ENCODE measurements around the gene CPNE8. TPM values are rescaled to one million over a fixed set of nuclear protein-coding genes. Genes with fewer than 3 reads are reported as not detected.
A peak's percentile ranks its signal among the peaks of the same experiment; 100 is the strongest.

The CPNE8 gene
- 11.0 and 13.9 TPM in 2 replicates for total RNA-seq

DNA sequence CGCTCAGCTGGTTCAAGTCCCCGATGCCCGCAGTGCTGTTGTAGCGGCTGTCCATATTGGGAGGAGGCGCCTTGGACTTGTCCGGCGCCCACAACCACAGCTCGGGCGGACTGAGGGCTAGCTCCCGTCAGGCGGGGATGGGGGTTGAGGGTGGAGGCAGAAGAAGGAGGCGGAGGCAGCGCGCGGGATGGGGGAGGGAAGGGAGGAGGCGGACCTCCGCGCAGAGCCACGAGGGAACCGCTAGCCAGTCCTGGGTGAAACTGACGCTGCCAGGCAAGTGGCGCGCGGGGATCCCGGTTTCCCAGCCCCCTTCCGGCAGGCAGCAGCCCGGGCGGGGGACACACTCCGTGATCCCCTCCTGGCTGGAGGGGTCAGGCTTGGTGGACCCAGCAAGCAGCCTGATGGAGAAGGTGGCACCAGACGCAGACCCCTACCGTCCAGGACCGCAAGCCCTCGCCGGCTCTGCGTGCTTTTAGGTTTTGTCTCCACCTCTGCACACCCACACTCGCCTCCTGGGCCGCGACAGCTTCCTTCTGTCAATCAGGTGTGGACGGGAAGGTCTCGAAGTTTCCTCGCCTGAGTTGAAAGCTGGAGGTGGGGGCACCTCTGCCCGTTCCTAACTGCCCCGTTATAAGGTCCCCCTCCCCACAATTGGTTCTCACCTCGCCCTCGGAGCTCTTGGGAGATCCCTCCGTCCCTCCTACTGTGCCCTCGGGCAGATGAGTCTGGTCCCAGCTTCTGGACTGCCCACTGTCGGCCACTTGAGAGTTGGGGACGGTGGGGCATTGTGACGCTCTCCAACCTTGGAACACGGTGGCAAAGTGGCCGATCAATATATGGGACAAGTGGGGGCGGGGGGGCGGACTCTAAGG, at the start of gene CPNE8:
CPNE8 (minus strand) TSS at position 112 of the 872 bp plus-strand sequence; CDS start at position 55, 57 bp downstream.
- DNase-seq (ENCODE audit: low read depth in 2 of 2) = peak; percentile 68 to 87

DNA sequence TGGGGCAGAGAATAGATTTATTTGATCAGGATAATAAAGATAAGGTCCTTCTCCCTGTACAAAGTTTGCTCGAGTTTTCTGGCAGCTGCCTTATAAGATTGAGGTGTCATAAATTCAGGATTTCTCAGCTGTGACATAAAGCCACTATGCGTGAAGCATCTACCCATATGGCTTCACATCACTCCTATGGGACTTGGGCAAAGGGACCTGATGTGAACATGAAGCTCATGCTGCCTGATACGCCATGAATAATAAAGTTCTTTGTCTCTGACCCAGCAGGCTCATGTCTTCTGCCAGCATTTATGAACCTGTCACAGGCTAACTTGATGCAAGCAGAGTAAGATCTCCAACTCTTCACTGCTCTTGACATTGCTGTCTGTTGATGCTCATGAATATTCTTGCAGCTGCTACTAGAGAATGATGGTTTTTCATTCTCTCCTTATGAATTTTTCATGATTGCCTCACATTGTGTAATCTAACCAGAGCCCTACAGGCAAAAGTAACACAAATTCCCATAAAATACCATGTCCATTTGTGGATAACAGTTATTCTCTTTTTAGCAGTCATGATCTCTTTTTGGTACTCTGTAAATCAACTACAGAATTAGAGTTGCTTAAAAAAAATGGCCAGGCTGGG, 49.0 kb upstream of the CPNE8 start:
- no peak for DNase-seq (ENCODE audit: low read depth in 2 of 2)

DNA sequence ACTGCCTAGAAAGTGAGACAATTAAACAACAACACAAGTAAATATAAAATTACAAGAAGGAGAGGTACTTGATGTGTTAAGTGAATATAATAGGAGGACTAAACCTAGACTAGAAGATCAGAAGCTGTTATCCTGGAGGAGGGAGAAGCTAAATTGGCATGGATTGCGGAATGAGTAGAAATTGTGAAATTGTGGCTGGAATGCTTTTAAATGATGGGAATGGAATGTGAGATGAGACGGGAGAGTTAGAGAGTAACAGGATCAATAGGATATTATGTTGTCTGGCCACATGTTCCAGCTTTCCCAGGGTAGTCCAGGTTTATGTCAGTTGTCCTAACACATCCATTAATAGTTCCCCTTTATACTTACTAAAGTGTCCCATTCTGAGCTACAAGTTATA, 44.0 kb upstream of the CPNE8 start:
- DNase-seq (ENCODE audit: low read depth in 2 of 2) = no peak

DNA sequence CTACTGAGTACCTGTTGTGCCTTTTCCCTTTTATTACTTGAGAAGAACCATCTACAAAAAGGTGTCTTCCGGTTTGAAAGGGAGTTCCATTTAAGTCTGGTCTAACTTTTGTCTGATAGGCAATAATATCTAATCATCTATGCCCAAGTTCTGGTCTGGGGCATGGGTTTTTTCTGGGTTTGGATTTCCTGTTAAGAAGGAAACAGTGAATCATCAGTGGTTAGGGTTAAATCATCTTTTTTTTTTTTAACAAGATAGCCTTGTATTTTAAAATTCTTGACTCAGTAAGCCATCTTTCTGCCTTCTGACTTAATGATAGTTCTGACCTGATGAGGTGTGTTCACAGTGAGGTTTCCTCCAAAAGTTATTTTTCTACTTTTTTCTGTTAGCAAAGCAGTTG, 29.3 kb upstream of the CPNE8 start:
- DNase-seq (ENCODE audit: low read depth in 2 of 2) = no peak

DNA sequence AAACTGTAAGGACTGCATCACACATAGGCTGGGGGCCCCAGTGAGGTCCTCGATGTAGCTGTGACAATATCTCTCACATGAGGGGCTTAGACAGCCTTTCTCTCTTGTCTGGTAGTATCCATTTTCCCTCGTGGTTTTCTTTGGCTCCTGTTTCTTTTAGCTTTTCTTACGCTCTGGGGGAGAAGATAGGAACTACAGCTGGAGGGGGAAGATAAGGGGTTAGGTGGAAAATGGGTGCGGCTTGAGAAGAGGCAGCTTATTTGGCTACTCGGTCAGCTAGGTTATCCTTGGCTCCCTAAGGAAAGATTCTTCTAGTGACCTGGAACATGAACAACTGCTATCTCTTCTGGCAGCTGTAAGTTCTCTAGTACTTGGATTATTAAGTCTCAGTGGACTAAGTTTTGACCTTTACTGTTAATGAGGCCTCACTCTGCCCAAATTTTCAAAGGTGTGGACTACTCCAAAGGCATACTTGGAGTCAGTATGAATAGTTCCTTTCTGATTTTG, 28.7 kb upstream of the CPNE8 start:
- no peak for DNase-seq (ENCODE audit: low read depth in 2 of 2)

DNA sequence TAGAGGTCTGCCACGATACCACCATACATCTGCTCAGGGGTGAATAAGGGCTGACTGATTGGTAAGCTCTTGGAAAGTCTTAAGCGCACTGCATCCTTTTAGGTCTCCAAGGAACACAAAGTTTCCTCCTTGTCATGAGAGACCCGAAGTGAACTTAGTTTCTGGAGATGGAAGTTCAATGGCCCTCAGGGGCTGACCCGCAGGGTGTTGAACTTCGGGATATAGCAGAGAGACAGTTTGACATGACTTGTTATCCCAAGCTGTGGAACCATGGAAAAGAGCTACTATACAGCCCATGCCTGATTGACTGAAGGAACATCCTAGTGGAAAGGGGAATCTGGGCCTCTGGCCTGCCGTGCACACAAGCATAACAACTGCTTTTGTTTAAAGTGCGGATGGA, 26.9 kb upstream of the CPNE8 start:
- no peak for DNase-seq (ENCODE audit: low read depth in 2 of 2)

DNA sequence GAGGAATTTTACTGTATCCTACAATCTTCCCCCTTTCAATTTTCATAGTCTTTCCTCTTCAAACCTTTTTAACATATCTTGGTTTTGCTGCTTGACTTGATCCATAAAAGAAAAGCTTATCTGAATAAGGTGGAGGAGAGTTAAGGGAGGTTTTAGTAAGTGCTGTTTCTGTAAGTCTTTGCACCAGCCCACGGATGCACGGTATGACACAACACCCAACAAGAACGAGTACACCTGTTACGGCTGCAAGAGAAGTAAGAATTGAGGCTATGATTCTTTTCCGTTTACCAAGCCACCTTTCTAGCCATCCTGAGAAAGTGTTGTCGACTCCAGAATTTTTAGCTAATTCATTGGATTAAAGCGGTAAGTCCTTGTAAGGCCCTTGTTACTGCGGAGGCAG, 26.1 kb upstream of the CPNE8 start:
- DNase-seq (ENCODE audit: low read depth in 2 of 2) = no peak

DNA sequence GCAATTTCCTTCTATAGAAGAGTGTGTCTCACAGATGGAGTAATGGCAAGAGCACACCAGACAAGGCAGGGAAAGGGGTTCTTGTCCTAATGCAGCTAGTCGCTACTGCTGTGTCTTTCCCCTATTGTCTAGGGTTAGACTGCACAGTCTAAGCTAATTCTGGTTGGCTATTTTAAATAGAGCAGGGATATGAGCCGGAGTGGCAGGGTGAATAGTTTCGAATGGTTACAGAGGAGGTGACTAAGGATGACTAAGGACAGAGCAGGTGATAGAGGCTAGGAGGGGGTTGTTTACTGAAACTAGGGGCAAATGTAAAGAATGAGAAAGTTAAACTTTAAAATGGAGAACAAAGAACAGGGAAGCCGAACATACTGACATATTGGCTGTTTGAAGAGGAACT, 25.6 kb upstream of the CPNE8 start:
- DNase-seq (ENCODE audit: low read depth in 2 of 2) = no peak

DNA sequence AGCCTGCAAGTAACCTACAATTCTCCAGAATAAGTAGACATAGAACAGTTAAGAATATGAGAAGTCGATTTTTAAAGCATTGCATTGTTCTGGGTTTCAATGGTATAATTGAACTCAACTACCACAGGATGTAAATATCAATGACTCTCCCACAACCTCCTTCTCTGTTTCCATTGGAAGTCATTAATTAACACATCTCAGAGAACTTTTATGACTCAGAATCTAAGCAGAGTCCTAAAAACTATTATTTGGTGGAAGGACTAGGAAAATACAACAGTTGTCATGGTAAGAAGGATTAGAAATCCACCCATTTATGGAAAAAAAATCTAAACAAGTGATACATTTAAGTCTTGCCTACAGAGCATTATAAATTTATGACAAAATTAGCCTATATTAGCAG, 21.1 kb upstream of the CPNE8 start:
- no peak for DNase-seq (ENCODE audit: low read depth in 2 of 2)

DNA sequence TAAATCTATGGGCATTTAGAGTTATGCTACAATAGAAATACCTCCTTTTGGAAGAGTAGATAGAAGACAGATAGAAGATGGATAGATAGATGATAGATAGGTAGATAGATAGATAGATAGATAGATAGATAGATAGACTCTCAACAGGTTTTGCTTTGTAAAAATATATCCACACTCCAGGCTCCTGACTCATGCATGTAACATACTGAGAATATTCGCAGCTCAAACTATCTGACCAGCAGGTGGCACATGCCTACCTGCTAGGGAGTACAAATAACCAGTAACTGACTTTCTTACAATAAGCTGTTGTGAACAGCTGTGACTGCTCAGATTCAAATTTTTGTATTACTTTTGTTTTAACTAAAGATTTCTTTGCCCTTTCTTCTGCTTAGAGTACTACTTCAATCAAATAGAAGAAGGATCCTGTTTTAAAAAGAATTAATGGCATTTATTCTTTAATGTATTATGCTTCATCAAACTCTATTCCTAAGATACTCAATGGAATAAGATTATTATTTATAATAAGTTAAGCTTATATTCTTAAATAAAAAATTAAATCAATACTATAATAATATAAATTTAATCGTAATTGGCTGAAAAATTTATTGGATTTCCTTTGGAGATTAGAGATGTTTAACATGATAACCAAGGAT, 15.8 kb upstream of the CPNE8 start:
- peak; percentile 56 to 80 for DNase-seq (ENCODE audit: low read depth in 2 of 2)

DNA sequence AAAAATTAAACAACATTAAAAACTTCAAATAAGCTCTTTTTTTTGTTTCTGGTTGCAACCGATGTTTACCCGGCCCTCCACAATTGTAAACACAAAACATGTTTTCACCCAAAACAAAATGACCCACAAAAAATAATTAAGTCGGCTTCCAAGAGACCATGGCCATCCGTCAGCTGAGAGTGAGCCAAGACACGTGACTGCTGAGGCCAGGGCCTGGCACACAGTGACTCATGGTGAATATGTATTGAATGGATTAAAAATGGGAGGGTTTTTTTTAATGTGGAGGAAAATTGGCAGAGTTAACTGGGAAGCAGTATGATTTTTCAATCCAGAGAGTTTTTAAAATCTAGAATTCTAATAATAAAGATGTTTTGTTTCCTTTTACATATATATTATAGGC, 13.8 kb upstream of the CPNE8 start:
- DNase-seq (ENCODE audit: low read depth in 2 of 2) = peak in 1 of 2 donors; percentile 20

DNA sequence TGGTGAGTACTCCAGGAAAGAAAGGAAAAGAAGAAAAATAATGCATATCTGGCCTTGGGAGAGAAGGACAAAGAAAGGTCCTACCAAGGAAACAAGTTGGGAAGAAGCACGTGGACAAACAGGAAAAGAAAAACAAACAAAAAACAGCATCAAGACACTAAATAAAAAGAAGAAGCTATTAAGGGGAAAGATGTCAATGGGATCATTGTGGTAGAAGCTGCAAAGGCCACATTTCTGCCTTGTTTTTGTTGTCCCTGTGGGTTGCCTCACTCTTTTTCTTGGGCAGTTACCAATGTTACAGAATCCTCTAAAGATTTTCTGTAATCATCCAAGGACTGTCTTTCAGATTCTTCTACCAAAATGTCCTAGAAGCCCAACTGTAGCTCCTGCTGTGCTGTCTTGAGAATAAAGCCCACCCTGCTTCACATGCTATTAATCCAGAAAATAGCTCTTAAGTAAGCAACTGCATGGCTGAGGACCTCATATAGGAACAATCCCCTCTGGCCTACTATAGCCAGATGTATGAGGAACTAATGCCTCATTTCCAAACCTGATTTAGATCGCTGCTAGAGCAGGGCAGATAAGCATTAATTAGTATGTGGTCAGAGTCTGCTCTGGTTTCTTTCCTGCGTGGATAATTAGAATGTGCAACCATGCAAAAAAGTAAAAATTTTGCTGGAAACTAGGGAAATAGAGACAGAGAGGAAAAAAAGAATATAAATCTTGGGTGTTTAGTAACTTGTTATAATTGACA, 10.2 kb upstream of the CPNE8 start:
- DNase-seq (ENCODE audit: low read depth in 2 of 2) = no peak

DNA sequence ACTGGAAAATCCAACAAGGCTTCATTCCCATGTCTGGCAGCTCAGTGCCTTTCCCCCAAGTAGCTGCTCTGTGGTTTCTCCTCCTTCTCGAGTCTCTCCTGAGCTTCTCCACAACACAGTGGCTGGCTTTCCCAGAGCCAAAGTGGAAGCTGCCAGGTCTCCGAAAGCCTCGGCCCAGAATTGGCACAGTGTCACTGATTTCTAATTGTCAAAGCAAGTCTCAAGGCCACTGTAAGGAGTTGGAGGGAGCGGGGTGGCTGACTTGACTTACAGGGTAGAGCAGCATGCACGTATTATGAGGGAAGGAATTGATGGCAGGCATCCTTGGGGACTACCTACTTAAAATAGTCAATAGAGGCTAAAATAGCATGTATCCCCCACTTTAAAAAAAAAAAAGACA, 6.7 kb upstream of the CPNE8 start:
- DNase-seq (ENCODE audit: low read depth in 2 of 2) = no peak

DNA sequence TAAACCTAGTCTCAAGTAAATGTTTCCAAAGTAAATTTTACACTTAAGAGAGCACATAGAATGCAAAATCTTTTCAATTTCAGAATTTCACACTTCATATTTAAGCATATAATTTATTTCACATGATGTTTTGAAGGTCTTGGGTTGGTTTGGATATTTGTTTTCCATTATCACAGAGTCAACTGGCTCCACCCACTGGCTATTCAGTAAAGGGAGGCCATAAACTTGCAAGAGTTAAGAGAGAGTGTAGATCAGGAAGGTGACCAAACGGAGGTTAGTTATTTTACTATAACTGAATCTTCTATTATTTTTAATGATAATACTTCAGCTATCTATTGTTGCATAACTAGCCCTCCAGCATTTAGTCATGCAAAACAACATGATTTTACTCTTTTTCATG, 6.2 kb upstream of the CPNE8 start:
- peak in 1 of 2 donors; percentile 22 for DNase-seq (ENCODE audit: low read depth in 2 of 2)

DNA sequence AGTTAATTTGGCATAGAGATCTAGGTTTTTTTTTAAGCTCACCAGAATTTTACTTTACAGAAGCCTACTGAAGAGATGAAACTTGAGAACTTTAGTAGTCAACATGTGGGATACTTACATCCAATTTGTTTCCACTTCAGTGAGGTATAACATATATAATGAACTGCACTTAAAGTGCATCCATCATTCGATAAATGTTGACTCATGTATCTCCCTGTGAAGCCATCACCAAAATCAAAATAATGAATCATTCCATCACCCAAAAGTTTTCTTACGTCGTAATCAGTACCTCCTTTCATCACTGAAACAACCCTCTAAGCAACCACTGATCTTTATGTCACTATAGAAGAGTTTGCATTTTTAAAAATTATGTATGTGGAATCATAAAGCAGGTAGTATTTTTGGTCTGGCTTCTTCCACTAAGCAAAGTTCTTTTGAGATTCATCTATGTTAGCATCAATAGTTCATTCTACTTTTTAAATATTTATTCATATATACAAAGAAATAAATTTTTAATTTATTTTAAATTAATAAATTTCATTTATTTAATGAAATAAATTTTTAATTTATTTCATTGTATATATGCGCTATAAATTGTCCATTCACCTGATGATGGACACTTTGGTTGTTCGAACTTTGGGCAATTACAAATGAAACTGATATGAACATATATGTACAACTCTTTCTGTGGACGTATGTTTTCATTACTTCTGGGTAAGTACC, 2.0 kb upstream of the CPNE8 start:
- DNase-seq (ENCODE audit: low read depth in 2 of 2) = no peak

DNA sequence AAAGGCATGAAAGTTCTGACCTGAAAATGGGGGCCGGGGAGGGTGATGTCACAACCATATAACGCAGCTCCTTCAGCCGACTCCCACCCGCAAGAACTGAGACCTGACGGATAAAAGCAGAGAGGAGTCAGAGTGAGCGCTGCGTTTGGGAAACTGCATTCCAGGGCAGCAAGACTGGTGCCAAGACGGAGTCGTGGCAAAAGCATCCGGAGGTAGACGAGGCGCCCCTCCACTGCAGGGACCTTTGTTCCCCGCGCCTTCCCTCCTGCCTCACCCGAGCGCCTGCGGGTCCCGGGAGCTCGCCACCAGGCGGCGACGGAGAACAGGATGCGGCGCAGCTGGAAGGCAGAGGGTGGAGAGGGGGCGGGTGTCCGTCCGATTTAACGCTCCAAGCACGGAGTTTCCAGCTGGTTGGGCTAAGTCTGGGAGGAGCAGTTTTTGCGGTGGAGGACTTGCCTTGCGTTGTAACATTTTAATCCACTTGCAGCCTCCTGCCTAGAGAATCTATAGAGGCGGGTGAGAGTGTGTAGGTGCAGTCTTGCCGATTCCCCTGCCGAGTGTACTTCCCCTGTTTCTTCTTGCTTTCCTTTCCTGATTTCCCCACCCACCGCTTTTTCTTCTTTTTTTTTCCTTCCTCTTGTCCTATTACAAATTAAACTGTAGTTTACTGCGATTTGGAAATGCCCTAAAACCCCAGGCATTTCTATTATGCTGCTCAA, 1.2 kb upstream of the CPNE8 start:
- DNase-seq (ENCODE audit: low read depth in 2 of 2) = peak; percentile 58 to 85

DNA sequence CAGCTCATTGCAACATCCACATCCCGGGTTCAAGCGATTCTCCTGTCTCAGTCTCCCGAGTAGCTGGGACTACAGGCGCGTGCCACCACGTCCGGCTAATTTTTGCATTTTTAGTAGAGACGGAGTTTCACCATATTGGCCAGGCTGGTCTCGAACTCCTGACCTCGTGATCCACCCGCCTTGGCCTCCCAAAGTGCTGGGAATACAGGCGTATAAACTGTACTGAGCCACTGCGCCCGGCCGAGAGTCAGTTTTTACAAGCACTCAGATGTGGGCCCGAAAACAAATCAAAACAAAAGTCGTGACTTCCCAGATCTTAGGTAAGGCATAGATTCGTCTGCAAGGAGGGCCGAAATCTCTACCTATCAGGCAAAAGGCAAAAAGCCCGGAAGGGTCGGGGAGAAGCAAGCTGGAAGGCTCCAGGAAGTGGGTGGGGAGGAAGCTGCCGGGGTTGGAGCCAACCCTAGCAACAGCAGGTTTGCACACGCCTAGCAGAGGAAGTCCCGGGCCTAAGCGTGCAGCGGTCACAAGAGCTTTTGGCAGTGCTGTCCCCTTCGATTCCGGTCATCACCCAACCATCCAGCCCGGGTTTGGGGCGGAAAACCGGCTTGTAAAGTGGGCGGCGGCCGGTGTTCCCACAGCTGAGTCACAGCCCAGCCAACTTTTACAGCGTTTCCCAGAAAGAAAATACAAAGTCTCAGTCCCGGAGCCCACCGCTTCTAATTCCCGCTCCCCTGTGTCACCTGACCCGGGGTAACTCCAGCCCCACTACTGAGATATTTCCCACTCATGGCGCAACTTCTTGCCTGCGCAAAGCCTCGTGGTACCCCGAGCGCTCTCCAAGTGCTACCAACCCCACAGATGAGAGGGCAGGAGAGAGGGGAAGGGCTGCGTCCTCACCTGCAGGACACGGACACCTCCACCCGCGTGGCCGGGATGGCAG, 583 bp downstream of the CPNE8 start:
- DNase-seq (ENCODE audit: low read depth in 2 of 2) = peak; percentile 93 to 96

DNA sequence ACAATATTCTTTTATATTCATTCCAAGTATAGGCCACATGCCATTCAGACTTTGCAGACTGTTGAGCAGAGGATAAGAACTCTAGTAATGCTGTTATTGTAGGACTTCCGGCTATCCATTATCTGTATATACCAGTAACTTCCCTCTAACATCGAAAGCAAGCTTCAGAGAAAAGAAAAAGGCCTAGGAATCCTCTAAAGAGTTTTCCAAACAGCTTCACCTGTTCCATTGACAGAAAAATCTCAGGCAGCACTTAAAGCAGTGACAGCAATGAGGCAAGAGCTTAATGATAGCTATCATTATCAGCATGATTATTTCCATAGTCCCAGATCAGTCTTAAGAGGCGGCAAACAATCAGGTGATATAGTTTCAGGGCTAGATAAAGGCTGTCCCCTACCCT, 1.8 kb downstream of the CPNE8 start:
- peak in 1 of 2 donors; percentile 59 for DNase-seq (ENCODE audit: low read depth in 2 of 2)
